Vagina (tissue), 2 donors: Measurements from ENCODE around the gene GNPTG.

Experiments
- POLR2A ChIP-seq, 2 donors: fragments of 450-650 bp; IDR thresholded peaks; one replicate each; pipeline ENCODE4 v1.6.1; 2017; ENCODE audit warnings: antibody characterized with exemption in 2 of 2, mild to moderate bottlenecking in 2 of 2, moderate library complexity in 2 of 2
- TF ChIP-seq, protein P1 (sequence below), 3 experiments: fragments of 450-650 bp in 2 of 3; fragments of 200-600 bp in 1 of 3; sonication (generic) in 1 of 3; IDR thresholded peaks; one replicate each; pipeline ENCODE4 v1.5.1; 2017 to 2019; ENCODE audit warnings: antibody characterized with exemption in 3 of 3, mild to moderate bottlenecking in 2 of 3, moderate library complexity in 2 of 3

GRCh38 chr16:1408171-1408837, 56.6 kb downstream of the GNPTG start:
- no peak for TF ChIP-seq POLR2A (IDR thresholded peaks at IDR 0.05)
- TF ChIP-seq, protein P1, sequence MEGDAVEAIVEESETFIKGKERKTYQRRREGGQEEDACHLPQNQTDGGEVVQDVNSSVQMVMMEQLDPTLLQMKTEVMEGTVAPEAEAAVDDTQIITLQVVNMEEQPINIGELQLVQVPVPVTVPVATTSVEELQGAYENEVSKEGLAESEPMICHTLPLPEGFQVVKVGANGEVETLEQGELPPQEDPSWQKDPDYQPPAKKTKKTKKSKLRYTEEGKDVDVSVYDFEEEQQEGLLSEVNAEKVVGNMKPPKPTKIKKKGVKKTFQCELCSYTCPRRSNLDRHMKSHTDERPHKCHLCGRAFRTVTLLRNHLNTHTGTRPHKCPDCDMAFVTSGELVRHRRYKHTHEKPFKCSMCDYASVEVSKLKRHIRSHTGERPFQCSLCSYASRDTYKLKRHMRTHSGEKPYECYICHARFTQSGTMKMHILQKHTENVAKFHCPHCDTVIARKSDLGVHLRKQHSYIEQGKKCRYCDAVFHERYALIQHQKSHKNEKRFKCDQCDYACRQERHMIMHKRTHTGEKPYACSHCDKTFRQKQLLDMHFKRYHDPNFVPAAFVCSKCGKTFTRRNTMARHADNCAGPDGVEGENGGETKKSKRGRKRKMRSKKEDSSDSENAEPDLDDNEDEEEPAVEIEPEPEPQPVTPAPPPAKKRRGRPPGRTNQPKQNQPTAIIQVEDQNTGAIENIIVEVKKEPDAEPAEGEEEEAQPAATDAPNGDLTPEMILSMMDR (IDR thresholded peaks at IDR 0.05): peak in 1 of 3 experiments; percentile 17
